PC-9 (cell line): Measurements from ENCODE around the gene CST11. TPM values are rescaled to one million over a fixed set of nuclear protein-coding genes. Genes with fewer than 3 reads are reported as not detected.

Experiments used
- BruUV-seq: library from RNA; stranded (reverse); fragments of 400-500 nt; replicated peaks from 2 replicates; lab custom pipeline; 2021; lab: Mats Ljungman, UMichigan
- CTCF ChIA-PET: fragments of 300-600 bp; sonication (Branson Sonifier 250); formaldehyde crosslinking; loops from one replicate; lab custom pipeline; 2022; ENCODE audit warnings: antibody characterized with exemption; lab: Charles Lee
- POLR2A ChIA-PET: fragments of 300-600 bp; sonication (Branson Sonifier 250); formaldehyde crosslinking; loops from one replicate; lab custom pipeline; 2022; ENCODE audit warnings: antibody characterized with exemption; ENCODE audit not compliant: unreplicated experiment; lab: Charles Lee
- DNase-seq, 2 experiments: peaks; one replicate each; pipeline versions ENCODE4 v3.0.0 to v3.0.0-alpha.2; 2015 to 2022; ENCODE audit warnings: mixed read lengths in 1 of 2
- H2AFZ ChIP-seq: fragments of 200-600 bp; sonication (generic); 2 replicates; pipeline ENCODE4 v1.8.1; 2017; ENCODE audit warnings: antibody characterized with exemption
- H3F3A ChIP-seq: fragments of 200-600 bp; sonication (generic); 2 replicates; pipeline ENCODE4 v1.8.1; 2017; ENCODE audit warnings: antibody characterized with exemption, mild to moderate bottlenecking, low read depth; ENCODE audit not compliant: insufficient read depth
- H3K27ac ChIP-seq: fragments of 200-600 bp; sonication (generic); 2 replicates; pipeline ENCODE4 v1.6.1; 2016; ENCODE audit warnings: mixed run types
- H3K27me3 ChIP-seq: fragments of 200-600 bp; sonication (generic); 2 replicates; pipeline ENCODE4 v1.6.1; 2016; ENCODE audit warnings: low read depth, mixed run types; ENCODE audit not compliant: insufficient read depth
- H3K36me3 ChIP-seq: fragments of 200-600 bp; sonication (generic); 2 replicates; pipeline ENCODE4 v1.6.1; 2016; ENCODE audit warnings: low read depth, mixed run types
- H3K4me1 ChIP-seq: fragments of 200-600 bp; sonication (generic); replicated peaks from 2 replicates; pipeline ENCODE4 v1.6.1; 2016; ENCODE audit warnings: mixed run types; ENCODE audit not compliant: insufficient read depth
- H3K4me2 ChIP-seq: fragments of 200-600 bp; sonication (generic); 2 replicates; pipeline ENCODE4 v1.6.1; 2017; ENCODE audit warnings: mixed run types
- H3K4me3 ChIP-seq: fragments of 200-600 bp; sonication (generic); 2 replicates; pipeline ENCODE4 v1.6.1; 2016; ENCODE audit warnings: mixed run types
- H3K79me2 ChIP-seq: fragments of 200-600 bp; sonication (generic); 2 replicates; pipeline ENCODE4 v1.6.1; 2017; ENCODE audit warnings: low read depth, mixed run types
- H3K9me2 ChIP-seq: fragments of 200-600 bp; sonication (generic); 2 replicates; pipeline ENCODE4 v1.8.1; 2017; ENCODE audit warnings: mild to moderate bottlenecking; ENCODE audit not compliant: insufficient read depth
- H3K9me3 ChIP-seq: fragments of 200-600 bp; sonication (generic); 2 replicates; pipeline ENCODE4 v1.8.1; 2016; ENCODE audit warnings: low read depth; ENCODE audit not compliant: insufficient read depth
- H4K20me1 ChIP-seq: fragments of 200-600 bp; sonication (generic); 2 replicates; pipeline ENCODE4 v1.8.1; 2017; ENCODE audit not compliant: insufficient read depth
- CTCF ChIP-seq: fragments of 200-600 bp; sonication (generic); conservative IDR thresholded peaks from 2 replicates; pipeline ENCODE4 v1.6.1; 2017; ENCODE audit warnings: mixed run types, antibody characterized with exemption, mild to moderate bottlenecking, moderate library complexity
- EZH2 ChIP-seq: fragments of 200-600 bp; sonication (generic); IDR thresholded peaks from 2 replicates; pipeline ENCODE4 v1.8.0; 2017; ENCODE audit warnings: antibody characterized with exemption, low read depth
- intact Hi-C: fragments of 100-400 bp; cut with micrococcal nuclease; formaldehyde crosslinking; loops from one replicate; pipeline ENCODE4 v1.10.0; 2022; ENCODE audit not compliant: unreplicated experiment
- total RNA-seq: library from RNA; stranded (reverse); gene quantifications from 2 replicates; pipeline ENCODE4 v1.2.3, GENCODE V29; 2021

CST11 gene
- total RNA-seq, 1 experiment from 2014 or later, result not detected

GRCh38 chr20:23461180-23461579 is 8.5 kb upstream of the CST11 start:
- Histone ChIP-seq H3F3A (no peaks in the 10 kb centered on the region), H3K9me2 (no peaks in the 10 kb centered on the region), H3K36me3 (no peaks in the 10 kb centered on the region), H3K27me3 (peaks cover 18% of the 10 kb centered on the region; the same call in 1 of the 2 replicates), H3K4me1 (no peaks in the 10 kb centered on the region), H3K9me3 (no peaks in the 10 kb centered on the region), H3K79me2 (no peaks in the 10 kb centered on the region), H3K4me3 (no peak overlapping the region), H3K4me2 (no peak overlapping the region), H4K20me1 (no peaks in the 10 kb centered on the region), H3K27ac (no peak overlapping the region), H2AFZ (no peak overlapping the region)
- no TSS peak for BruUV-seq
- ChIA-PET POLR2A (no interaction called here), CTCF (no interaction called here)
- DNase-seq, result no peak
- TF ChIP-seq EZH2 (no peak), CTCF (no peak)
- intact Hi-C loops, result no loop called here

GRCh38 chr20:23459461-23460150 is 6.9 kb upstream of the CST11 start:
- no TSS peak for BruUV-seq
- CTCF ChIA-PET, result interaction anchor here (0.7 kb wide), 1 partner anchor 429 kb away, joined by 3 read pairs; no protein-coding TSS in a partner anchor

GRCh38 chr20:23456873-23457272 is 4.2 kb upstream of the CST11 start:
- TF ChIP-seq CTCF, result no peak
- no peak for TF ChIP-seq EZH2
- H3K4me2 ChIP-seq, result no peak overlapping the region
- no peaks in the 10 kb centered on the region for H3K9me3 ChIP-seq
- no peaks in the 10 kb centered on the region for H3F3A ChIP-seq
- DNase-seq, result no peak
- H3K4me3 ChIP-seq, result no peak overlapping the region
- BruUV-seq, result no TSS peak
- H3K4me1 ChIP-seq, result no peaks in the 10 kb centered on the region
- H3K9me2 ChIP-seq, result no peaks in the 10 kb centered on the region
- ChIA-PET CTCF (no interaction called here), POLR2A (no interaction called here)
- no peak overlapping the region for H2AFZ ChIP-seq
- no peak overlapping the region for H3K27ac ChIP-seq
- H3K36me3 ChIP-seq, result no peaks in the 10 kb centered on the region
- H4K20me1 ChIP-seq, result no peaks in the 10 kb centered on the region
- intact Hi-C loops, result no loop called here
- H3K79me2 ChIP-seq, result no peaks in the 10 kb centered on the region
- H3K27me3 ChIP-seq, result peaks cover 22% of the 10 kb centered on the region; the same call in 1 of the 2 replicates

More at GRCh38 chr20:23459461-23460150, 6.9 kb upstream of the CST11 start:
- H3K4me2 ChIP-seq, result no peak overlapping the region
- no peak overlapping the region for H3K4me3 ChIP-seq
- no peaks in the 10 kb centered on the region for H3K36me3 ChIP-seq
- no peaks in the 10 kb centered on the region for H3F3A ChIP-seq
- H2AFZ ChIP-seq, result no peak overlapping the region
- POLR2A ChIA-PET, result no interaction called here
- H3K27me3 ChIP-seq, result peaks cover 22% of the 10 kb centered on the region; the same call in 1 of the 2 replicates
- no peaks in the 10 kb centered on the region for H3K79me2 ChIP-seq
- H3K4me1 ChIP-seq, result no peaks in the 10 kb centered on the region
- DNase-seq, result no peak
- no peak overlapping the region for H3K27ac ChIP-seq
- H3K9me3 ChIP-seq, result no peaks in the 10 kb centered on the region
- TF ChIP-seq CTCF, result no peak
- no peak for TF ChIP-seq EZH2
- no peaks in the 10 kb centered on the region for H4K20me1 ChIP-seq
- no peaks in the 10 kb centered on the region for H3K9me2 ChIP-seq
- intact Hi-C loops, result no loop called here
